Fibroblast of upper back skin (primary cell): Measurements from ENCODE around the gene MUSK.
A peak's percentile ranks its signal among the peaks of the same experiment; 100 is the strongest.

Source experiments
- DNase-seq: peaks from one replicate; pipeline ENCODE4 v3.0.0-alpha.2; 2013

MUSK gene

DNA sequence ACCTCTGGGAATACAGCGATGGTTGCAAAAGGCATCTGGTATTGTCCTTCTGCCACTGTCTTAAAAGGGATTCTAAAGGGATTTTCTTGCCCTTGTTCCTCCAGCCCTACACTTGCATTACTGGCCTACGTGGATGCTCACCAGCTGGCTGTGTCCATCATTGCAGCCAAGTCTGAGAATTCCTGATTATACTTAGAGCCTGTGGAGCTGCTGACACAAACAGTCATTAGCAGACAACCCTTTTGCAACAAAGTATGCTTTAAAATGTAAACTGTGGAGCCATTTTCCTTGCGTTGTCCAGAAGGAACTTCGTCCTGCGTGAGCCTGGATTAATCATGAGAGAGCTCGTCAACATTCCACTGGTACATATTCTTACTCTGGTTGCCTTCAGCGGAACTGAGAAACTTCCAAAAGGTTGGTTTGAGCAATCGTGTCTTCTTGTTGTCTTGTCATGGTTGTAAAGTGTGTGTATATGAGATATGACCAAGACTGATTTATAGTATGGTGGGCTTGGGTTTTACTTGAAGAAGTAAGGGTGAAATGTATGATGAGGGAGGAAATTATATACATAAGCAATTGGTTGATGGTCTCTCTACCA, at the start of gene MUSK:
MUSK (plus strand) TSS at position 222 of the 598 bp plus-strand sequence; CDS start at position 336, 114 bp downstream.
- no peak for DNase-seq

DNA sequence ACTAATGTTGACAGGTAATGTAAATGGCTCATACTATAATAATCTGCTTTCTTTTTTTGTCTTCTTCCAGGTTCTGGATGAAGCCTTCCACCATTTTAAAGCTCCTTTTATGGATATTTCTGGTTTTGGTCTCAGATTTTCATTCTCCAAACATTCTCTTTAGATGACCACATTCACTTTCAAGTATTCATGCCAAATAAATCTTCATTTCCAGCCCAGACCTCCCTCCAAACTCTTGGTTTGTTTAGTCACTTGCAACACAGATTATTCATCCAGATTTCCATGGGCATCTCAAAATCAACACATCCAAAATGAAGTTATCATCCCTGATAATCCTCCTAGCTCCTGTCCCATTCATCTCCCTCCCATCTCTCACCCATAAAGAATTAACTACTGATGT, 48.8 kb upstream of the MUSK start:
- DNase-seq, result peak; percentile 86

DNA sequence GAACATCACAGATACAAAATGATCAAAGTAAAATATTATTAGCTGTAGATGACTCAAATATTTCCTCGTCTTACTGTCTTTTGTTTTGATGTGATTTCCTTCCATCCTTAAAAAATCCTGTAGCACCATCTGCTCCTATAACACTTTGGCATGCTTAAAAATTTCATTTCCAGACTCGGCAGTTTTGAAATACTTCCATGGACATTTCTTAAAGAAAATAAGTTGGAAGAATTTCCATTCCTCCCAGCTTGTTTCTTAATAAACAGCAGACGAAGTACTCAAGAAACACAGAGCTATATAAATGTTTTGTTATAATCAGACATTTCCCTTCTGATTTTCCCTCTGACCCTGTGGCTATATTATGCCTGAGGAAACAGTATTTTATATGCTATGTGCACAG, 47.9 kb upstream of the MUSK start:
- no peak for DNase-seq

DNA sequence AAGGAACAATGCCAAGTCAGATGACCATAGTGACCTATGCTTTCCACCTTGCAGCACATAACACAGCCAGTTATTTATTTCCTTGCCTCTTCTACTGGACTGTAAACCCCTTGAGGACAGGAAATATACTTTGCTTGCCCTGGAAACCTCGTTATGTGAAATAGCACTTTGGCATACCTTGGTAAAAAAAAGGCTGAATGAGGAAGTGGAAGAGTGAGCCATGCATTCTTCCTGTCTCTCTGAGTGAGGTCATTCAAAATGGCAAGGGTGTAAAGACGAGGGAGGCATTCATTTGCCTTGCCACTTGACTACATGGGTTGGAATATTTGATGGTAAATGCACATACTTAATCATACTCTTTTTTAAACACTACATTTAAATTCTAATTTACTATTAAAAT, 46.2 kb upstream of the MUSK start:
- no peak for DNase-seq

DNA sequence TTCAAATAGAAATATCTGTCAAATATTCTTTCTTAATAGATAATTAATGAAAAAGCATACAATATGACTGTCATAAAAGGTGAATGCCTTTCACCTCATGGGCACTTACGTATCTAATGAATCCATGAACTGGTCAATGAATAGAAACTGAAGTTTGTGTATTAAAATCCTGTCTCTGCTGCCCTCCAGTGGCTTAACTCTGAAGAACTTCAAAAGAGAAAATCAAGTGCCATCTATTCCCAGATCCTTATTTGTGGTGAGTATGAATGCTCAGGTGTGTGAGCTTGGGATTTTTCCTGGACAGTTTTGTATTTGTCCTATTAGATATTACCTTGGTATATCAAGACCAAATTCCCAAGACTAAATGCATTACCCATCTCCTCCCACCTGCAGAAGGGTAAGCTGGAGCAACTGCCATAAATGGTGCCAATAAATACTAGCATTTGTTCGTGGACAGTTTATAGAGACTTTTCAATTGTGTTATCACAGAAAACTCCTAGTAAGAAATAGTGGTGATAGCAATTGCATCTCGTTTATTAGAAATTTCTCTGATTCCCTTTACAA, 45.0 kb upstream of the MUSK start:
- peak; percentile 58 for DNase-seq

DNA sequence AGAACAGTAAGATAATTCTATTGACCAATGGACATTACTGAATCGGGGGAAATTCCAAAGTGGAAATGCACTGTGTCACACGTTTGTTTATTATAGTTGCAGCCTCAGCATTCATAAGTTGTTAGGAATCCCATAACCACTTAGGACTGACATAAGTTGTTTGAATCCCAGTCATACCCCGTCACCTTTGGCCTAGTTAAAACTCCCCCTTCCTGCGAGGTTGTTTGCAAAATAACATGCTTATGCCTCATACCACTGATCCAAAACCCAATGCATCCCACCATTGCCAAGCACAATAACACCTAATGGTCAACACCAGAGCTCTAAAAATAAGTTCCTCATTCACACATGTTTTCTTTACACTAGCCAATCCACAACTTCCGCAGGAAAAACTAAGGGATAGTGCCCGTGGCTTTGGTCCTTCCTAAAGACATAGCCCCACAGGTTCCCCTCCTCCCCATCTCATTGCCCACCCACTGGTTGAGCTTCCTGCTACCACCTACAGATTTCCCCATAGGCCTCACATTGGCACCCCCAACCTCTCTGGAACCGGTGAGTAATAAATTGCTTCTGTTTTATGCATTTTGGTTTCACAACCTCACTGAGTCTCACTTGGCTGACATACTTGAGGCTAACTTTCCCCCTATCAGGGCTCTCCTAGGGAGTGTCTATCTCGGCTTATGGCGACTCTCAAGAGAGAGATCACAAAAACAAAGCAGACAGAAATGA, 42.3 kb upstream of the MUSK start:
- DNase-seq, result peak; percentile 82

DNA sequence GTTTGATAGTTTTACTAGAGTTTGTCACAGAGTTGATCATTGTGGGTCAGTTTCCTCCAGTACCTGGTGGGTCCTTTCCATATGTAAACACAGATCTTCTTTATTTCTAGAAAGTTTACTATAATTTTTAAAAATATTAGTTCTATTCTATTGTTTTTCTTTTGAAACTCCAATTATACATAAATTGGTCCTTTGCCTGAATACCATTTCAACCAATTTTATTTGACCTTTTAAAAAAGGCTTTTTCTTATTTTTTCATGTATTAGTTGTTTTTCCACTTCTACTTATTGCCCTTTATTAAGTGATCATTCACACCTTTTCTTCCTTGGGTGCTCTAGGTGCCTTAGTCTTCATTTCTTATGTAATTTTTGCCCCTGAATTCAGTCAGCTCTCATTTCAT, 33.0 kb upstream of the MUSK start:
- DNase-seq, result no peak

DNA sequence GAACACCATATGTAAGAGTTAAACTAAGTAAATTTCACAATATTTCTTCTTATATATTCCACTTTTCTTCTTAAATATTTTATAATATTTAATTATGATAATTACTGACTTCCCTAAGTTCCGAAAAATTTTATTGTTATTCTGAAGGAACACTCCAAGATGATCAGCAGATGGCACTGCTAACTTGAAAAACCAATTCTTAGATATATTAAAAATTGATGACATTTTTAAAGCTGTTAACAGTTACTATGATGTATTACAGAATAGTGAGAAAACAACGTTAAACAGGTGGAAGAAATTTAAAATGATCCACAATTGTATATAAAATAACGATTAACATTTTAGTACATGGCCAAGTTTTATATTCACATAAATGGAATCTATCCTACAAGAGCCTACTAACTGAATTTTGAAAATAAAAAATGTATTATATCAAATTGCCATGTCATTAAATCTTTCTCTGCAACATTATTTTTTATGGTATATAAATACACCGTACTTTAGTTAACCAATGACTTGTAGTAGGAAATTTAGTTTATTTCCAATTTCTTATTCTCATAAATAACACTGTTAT, 30.1 kb upstream of the MUSK start:
- DNase-seq, result peak; percentile 42

DNA sequence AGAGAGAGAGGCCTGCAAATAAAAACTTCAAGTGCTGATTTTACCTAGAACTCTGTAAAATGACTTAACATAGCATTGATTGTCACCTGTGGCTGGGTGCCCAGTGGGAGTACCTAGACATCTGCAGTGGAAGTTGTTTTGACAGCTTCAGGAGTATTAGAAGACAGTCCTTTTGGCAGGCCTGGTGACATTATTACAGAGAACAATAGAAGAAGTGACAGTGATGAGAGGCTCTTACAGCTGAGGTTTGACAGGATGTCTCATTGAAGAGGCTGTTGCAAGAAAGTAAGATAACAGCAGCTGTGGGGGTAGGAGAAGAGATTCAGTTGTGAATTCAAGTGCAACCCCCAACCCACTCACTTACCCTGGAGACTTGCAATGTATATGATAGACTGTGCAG, 27.9 kb upstream of the MUSK start:
- peak; percentile 35 for DNase-seq

DNA sequence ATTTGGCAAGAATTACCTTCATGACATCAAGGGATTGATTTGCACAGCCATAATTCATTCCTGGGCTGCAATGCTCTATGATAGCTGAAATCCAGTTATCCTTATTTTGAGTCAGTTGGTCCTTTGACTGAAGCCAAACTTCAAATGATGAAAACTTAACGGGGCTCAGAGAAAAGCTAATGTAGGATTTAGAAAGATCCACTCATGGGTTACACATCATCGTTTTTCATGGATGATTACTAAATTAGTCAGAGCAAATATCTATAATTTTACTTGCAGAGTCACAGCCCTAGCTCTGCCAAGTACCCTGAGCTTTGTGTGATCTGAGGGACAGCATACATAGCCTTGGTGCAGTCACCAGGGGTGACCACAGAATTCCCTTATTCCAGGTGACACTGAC, 27.3 kb upstream of the MUSK start:
- DNase-seq, result peak; percentile 65

DNA sequence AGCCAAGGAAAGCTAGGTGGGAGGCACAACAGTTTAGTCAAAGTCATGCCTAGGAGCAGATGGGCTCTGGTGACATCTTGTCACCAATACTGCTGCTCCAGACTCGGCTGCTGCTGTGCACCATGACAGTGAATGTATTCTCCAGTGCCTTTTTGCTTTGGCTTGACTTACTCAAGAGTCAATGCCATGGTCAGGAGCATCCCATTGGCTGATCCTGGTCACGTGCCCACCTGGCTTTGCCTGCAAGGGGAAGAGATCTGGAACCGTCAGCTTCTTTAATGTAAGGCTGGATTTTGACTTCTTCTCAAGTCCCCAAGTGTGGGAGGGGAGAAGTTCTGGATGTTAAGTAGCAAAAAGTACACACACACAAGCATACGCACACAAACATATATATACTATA, 19.9 kb upstream of the MUSK start:
- no peak for DNase-seq

DNA sequence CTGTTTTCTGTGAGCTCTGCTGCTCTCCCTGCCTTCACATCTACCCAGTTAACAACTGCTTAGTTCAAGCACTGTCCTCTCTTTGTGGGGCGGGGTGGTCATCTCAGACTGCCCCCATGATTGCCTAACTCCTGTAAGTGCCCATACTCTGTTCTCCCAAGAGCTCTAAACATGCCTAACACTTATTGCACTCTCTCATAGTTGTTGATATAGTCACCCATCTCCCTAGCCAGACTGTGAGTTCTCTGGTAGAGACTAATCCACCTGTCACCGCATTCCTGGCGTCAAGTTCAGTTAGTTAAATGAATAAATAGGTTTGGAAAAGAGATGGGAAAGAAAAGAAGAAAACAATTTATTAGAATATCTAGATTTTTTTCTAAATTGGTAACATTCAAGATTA, 18.3 kb upstream of the MUSK start:
- DNase-seq, result peak; percentile 73

DNA sequence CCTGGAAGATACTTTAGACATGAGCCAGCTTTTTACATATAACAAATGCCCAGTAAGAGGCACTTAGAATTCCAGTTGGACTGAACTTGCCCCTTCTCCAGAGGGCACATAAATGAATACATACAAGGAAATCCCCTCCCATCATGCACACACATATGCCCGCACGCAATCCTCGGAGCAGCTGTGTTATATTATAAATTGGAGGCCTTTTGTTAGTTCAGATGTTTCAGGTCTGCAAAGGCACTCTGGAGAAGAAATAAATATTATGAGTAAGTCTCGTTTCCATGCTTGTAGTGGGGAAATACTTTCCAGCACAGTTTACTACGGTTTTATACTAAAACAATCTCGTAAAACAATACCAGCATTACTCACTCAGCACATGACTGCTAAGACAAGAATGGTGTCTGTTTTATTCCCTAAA, 17.6 kb upstream of the MUSK start:
- DNase-seq, result peak; percentile 97

DNA sequence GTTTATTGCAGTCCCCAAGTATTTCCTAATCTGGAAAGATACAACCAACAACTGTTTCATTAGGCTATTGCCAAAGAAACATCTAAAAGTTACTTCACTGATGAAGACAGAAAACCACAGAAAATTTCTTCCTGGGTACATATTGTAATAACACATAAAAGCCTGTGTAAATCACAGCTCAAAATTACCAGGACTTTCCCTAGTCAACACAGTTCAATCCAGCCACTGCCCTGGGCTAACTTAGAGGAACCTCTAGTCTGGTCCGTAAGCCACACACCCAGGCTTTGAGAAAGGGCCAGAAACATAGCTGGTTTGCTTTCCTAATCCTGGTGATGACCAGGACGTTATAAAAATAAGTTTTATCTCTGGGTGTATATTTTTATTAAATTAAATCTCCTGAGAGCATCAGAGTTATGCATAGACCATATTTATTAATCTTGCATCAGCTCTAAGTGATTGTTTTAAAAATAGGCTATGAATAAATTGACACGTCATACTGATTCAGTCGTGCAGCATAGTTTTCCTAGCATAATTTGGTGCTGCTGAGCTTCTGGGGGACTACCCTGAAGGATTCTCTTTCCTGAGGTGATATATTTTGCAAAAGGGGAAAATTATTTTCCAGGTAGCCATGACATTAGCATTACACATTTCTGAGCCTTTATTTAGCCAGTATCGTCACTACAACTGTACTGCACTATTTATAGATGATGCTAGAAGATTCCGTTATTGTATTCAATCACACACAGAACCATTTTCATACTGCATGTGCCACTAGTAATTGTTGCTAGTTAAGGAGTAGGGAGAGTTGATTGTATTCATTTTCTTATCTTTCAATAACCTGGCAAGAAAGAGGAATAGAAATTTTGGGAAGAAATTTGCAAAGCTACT, 12.6 kb upstream of the MUSK start:
- peak; percentile 53 for DNase-seq

DNA sequence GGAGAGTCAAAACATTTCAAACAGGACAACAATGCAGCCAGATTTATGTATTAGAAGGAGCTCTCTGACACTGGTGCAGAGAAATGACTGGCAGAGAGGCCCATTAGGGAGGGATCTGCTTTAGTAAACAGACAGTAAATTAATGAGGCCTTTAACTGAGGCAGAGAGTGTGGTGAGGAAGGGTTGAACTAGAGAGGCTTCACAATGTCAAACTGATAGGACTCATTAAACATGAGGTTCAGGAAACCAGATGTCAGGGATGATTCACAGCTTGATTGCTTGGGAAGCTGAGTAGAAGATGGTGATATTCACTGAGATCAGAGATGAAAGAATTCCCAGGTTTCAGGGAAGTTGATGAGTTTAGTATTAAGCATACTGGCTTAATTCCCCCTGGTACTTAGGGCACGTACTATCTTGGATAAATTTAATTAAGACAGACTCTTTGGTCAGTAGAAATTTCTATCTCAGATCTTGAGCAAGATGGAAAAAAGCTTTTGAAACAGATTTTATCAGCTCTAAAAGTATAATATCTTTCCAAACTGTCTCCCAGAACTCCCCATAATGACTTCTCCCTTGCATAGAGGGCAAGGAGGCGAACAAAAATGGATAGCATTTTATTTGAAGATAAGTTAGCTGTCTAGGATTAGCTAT, 8.6 kb upstream of the MUSK start:
- DNase-seq, result peak; percentile 68

DNA sequence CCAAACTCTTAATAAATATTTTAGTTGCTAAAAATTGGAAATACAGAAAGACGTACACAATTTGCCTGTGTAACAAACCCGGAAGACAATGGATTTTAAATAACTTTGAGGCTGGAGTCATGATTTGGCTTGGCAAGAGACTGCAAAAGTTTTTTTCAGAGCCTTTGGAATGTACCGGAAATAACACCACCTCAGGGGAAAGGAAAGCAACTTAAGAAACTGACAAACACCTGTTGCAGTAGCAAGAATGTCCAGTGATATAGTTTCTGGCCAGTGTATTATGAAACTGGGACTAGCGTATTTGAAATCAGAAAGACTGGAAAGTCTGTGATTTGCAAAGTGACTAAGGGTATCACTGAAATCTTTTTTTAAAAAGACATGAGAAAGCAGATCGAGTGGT, 842 bp downstream of the MUSK start:
- DNase-seq, result peak; percentile 13

DNA sequence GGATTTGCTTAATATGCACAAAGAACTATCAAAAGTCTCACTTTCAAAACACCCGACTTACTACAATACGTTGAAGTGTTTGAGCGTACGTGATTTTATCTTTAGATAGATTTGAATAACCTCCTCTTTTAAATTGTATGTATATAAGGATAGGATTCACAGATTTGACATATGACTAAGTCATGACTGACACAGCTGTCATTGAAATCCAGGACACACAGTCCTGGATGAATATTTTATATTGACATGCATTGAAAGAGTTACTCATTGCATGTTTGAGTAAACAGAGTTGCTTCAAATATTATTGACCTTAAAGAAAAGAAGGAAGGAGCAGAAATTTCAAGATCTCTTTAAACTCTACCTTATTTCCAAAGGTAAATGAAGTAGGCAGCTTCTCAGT, 3.3 kb downstream of the MUSK start:
- DNase-seq, result no peak

DNA sequence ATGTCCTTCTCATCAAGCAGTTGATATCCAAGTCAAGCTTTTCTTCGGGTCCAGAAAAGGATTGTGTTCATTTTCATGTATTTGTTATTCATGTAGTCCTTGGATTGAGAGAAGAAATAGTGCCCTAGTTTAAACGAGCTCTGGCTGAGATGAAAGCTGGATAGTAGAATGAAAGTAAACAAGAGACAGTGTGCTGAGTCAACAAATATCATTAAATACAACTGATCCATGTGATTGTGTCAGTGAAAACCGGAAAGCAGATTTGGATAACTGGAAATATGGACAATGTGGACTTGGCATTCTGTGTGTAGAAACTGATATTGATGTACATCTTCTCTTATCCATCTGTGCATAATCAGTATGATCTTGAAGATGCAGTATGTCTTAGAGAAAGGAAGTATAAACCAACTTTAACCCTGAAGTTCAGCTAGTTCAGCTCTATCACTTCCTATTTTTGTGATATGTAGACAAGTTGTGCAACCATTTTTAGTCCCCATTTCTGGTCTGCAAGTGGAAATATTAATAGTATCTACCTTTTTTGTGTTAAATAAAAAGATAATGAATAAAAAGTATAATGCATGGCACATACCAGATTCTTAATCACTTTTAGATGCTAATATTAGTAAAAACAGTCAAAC, 4.4 kb downstream of the MUSK start:
- DNase-seq, result no peak

DNA sequence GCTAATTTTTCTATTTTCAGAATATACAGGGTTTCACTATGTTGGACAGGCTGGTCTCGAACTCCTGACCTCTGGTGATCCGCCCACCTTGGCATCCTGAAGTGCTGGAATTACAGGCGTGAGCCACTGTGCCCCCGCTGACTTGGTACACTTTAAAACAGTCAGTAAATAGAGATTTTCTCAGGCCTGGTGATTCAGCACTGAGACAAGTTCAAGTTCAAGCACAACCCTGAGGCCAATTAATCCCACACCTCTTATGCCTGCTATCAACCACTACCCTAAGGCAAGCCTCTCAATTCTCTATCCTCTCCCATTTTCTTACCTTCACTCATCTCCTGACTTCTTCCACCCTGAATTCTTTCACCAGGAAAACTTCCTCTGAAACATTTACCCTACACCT, 18.9 kb downstream of the MUSK start:
- DNase-seq, result no peak

DNA sequence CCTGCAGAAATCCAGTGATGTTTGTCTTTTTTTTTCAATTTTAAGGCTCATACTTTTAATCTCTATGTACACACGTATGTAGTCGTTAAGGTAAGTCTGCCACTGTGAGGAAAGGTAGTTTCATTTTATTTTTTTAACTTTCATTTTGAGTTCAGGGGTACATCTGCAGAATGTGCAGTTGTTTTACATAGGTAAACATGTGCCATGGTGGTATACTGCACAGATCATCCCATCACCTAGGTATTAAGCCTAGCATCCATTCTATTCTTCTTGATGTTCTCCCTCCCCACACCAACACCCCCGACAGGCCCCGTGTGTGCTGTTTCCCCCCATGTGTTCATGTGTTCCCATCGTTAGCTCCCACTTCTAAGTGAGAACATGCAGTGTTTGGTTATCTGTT, 19.7 kb downstream of the MUSK start:
- DNase-seq, result no peak

DNA sequence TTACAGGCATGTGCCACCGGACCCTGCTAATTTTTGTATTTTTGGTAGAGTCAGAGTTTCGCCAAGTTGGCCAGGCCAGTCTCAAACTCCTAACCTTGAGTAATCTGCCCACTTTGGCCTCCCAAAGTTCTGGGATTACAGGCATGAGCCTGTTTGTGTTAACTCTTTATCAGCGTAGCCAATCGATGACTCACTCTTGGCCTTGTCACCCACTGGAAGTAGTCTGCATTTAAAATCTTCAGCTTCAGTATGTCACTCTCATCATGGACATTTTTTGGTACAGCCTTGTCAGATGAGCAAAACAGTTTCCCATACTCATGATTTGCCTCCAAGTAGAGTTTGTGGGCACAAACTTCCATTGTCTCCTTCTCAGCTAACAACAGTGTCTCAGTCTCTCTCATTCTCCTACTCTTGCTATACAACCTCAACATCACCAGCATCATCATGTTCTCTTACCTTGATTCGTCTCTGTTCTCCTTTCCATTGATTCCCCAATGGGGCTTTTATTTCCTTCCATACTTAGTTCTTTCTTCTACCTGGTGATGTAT, 22.5 kb downstream of the MUSK start:
- no peak for DNase-seq

DNA sequence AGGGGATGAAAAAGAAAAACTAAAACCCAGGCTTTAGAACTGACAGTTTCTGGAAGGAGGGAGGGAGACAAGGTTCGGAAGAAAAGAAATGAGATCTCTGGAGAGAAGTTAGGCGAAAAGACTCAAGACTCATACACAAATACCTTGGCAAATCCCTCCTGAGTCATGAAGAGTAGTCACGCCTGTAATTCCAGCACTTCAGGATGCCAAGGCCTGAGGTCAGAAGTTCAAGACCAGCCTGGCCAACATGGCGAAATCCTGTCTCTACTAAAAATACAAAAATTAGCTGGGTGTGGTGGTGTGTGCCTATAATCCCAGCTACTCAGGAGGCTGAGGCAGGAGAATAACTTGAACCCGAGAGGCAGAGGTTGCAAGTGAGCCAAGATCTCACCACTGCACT, 27.3 kb downstream of the MUSK start:
- peak; percentile 48 for DNase-seq
